HepG2 (cell line): ENCODE data around the gene CCT5. TPM values are rescaled to one million over a fixed set of nuclear protein-coding genes. Genes with fewer than 3 reads are reported as not detected.

Experiments used
- ATAC-seq: fragments of 200-7000 bp; cut with Tn5 transposase; 3 replicates; pipeline ENCODE4 v1.9.1; 2020; ENCODE audit warnings: mild to moderate bottlenecking, moderate library complexity
- BruUV-seq: library from RNA; stranded (reverse); fragments of 400-500 nt; replicated peaks from 2 replicates; lab custom pipeline; 2021; lab: Mats Ljungman, UMichigan
- CTCF ChIA-PET: fragments of 300-600 bp; formaldehyde crosslinking; extraction: SDS; loops from one replicate; lab custom pipeline; 2021; ENCODE audit warnings: low total read pairs, inconsistent platforms, low intra/inter-chr PET ratio; lab: Yijun Ruan, JAX
- POLR2A ChIA-PET: fragments of 350-600 bp; sonication (Branson Sonifier 250); formaldehyde crosslinking; loops from one replicate; lab custom pipeline; 2020; ENCODE audit warnings: antibody characterized with exemption, inconsistent platforms; lab: Yijun Ruan, JAX
- DNase-seq: peaks from one replicate; pipeline ENCODE4 v3.0.0-alpha.2; 2015; ENCODE audit warnings: low spot score
- FAIRE-seq: peaks from 3 replicates; lab custom pipeline; 2011; peaks lifted over from hg19 to GRCh38; lab: Jason Lieb, UNC
- H2AFZ ChIP-seq: one replicate; pipeline ENCODE4 v1.6.1; 2011; ENCODE audit warnings: low read length, inconsistent platforms
- H3K27ac ChIP-seq: fragments of 300-600 bp; 3 replicates; pipeline ENCODE4 v1.8.0; 2011; ENCODE audit warnings: mixed run types, mild to moderate bottlenecking, mixed read lengths, low read length, inconsistent platforms; ENCODE audit not compliant: insufficient read depth; ENCODE audit errors: extremely low read length
- H3K27me3 ChIP-seq, 2 experiments: fragments of 200-600 bp in 1 of 2; 2 replicates in 1 of 2; 3 replicates in 1 of 2; pipeline versions ENCODE4 v1.6.0 to v1.8.0; 2011; ENCODE audit warnings: low read length in 2 of 2, mild to moderate bottlenecking in 2 of 2, moderate library complexity in 2 of 2, inconsistent platforms in 1 of 2; ENCODE audit not compliant: insufficient read depth in 2 of 2, control insufficient read depth in 1 of 2
- H3K36me3 ChIP-seq, 2 experiments: fragments of 200-600 bp in 1 of 2; replicated peaks in 1 of 2; 2 replicates in 1 of 2; 3 replicates in 1 of 2; pipeline versions ENCODE4 v1.5.1 to v1.8.0; 2011; ENCODE audit warnings: low read length in 2 of 2, inconsistent platforms in 1 of 2; ENCODE audit not compliant: insufficient read depth in 2 of 2, control insufficient read depth in 1 of 2
- H3K4me1 ChIP-seq: 2 replicates; pipeline ENCODE4 v1.5.1; 2012; ENCODE audit warnings: low read length, inconsistent platforms; ENCODE audit not compliant: insufficient read depth
- H3K4me2 ChIP-seq: 2 replicates; pipeline ENCODE4 v1.6.0; 2011; ENCODE audit warnings: low read depth, low read length, inconsistent platforms
- H3K4me3 ChIP-seq, 3 experiments: fragments of 200-600 bp in 1 of 3; sonication (generic), shearing (Covaris generic) in 1 of 3; replicated peaks in 1 of 3; 2 replicates each; pipeline ENCODE4 v1.5.1; 2011 to 2016; ENCODE audit warnings: low read length in 3 of 3, inconsistent platforms in 2 of 3, low read depth in 2 of 3, mild to moderate bottlenecking in 2 of 3, control low read depth in 1 of 3, mixed read lengths in 1 of 3; ENCODE audit not compliant: insufficient read depth in 1 of 3
- H3K79me2 ChIP-seq: one replicate; pipeline ENCODE4 v1.6.1; 2011; ENCODE audit warnings: low read length, inconsistent platforms; ENCODE audit not compliant: insufficient read depth
- H3K9ac ChIP-seq: 2 replicates; pipeline ENCODE4 v1.6.0; 2011; ENCODE audit warnings: mild to moderate bottlenecking, low read depth, low read length, inconsistent platforms; ENCODE audit not compliant: insufficient read depth
- H3K9me3 ChIP-seq: 2 replicates; pipeline ENCODE4 v1.5.1; 2012; ENCODE audit warnings: mild to moderate bottlenecking, low read length
- H4K20me1 ChIP-seq: 2 replicates; pipeline ENCODE4 v1.6.0; 2011; ENCODE audit warnings: inconsistent platforms, mild to moderate bottlenecking, low read length, moderate library complexity; ENCODE audit not compliant: insufficient read depth
- ARNT2 ChIP-seq: sonication (generic); formaldehyde crosslinking; IDR thresholded peaks from 2 replicates; pipeline ENCODE4 v1.8.0; 2022; ENCODE audit warnings: mild to moderate bottlenecking, low read depth, missing genetic modification reagents, moderate library complexity
- HHEX ChIP-seq: IDR thresholded peaks from 2 replicates; pipeline ENCODE4 v1.6.1; 2016; ENCODE audit warnings: control low read depth
- NFE2 ChIP-seq: sonication (generic); formaldehyde crosslinking; IDR thresholded peaks from 2 replicates; pipeline ENCODE4 v1.4.0; 2020; ENCODE audit warnings: missing genetic modification reagents
- PBX3 ChIP-seq: sonication (generic); formaldehyde crosslinking; IDR thresholded peaks from 2 replicates; pipeline ENCODE4 v1.8.1; 2023; ENCODE audit warnings: missing genetic modification reagents, inconsistent platforms, borderline replicate concordance
- REPIN1 ChIP-seq: sonication (generic); formaldehyde crosslinking; IDR thresholded peaks from 2 replicates; pipeline ENCODE4 v1.8.0; 2022; ENCODE audit warnings: missing genetic modification reagents, low read depth, mild to moderate bottlenecking, borderline replicate concordance
- SMARCC2 ChIP-seq: fragments of 450-650 bp; IDR thresholded peaks from 2 replicates; pipeline ENCODE4 v1.6.1; 2017; ENCODE audit warnings: antibody characterized with exemption, mild to moderate bottlenecking
- TBX2 ChIP-seq: sonication (generic); formaldehyde crosslinking; IDR thresholded peaks from 2 replicates; pipeline ENCODE4 v1.5.0; 2020; ENCODE audit warnings: missing genetic modification reagents, mild to moderate bottlenecking, borderline replicate concordance
- ZKSCAN5 ChIP-seq: sonication (generic); formaldehyde crosslinking; IDR thresholded peaks from 2 replicates; pipeline ENCODE4 v1.5.1; 2020; ENCODE audit warnings: mild to moderate bottlenecking, missing genetic modification reagents
- ZNF264 ChIP-seq: sonication (generic); formaldehyde crosslinking; IDR thresholded peaks from 2 replicates; pipeline ENCODE4 v1.4.0; 2020; ENCODE audit warnings: missing genetic modification reagents
- ZNF280B ChIP-seq: sonication (generic); formaldehyde crosslinking; IDR thresholded peaks from 2 replicates; pipeline ENCODE4 v1.5.0; 2020; ENCODE audit warnings: missing genetic modification reagents, mild to moderate bottlenecking, borderline replicate concordance
- ZNF446 ChIP-seq: sonication (generic); formaldehyde crosslinking; IDR thresholded peaks from 2 replicates; pipeline ENCODE4 v1.5.0; 2020; ENCODE audit warnings: mild to moderate bottlenecking, missing genetic modification reagents
- ZNF512 ChIP-seq: sonication (generic); formaldehyde crosslinking; IDR thresholded peaks from 2 replicates; pipeline ENCODE4 v1.4.0; 2020; ENCODE audit warnings: mild to moderate bottlenecking, missing genetic modification reagents
- ZNF878 ChIP-seq: sonication (generic); formaldehyde crosslinking; IDR thresholded peaks from 2 replicates; pipeline ENCODE4 v1.8.1; 2023; ENCODE audit warnings: mild to moderate bottlenecking, missing genetic modification reagents, moderate library complexity
- WGBS: methylation state at CpG from one replicate; pipeline ENCODE4 v1.1.6; 2017; ENCODE audit warnings: low lambda C conversion rate; 5-methylcytosine and 5-hydroxymethylcytosine counted together
- in situ Hi-C: cut with HindIII; loops from 2 replicates; pipeline ENCODE4 v1.10.0; 2017; ENCODE audit warnings: low pct_unique_long_range_greater_than_20kb; ENCODE audit not compliant: extremely low pct_ligation_motif_present
- intact Hi-C: fragments of 100-400 bp; cut with micrococcal nuclease; formaldehyde crosslinking; loops from one replicate; pipeline ENCODE4 v1.10.0; 2022; ENCODE audit not compliant: unreplicated experiment
- polyA plus RNA-seq, 8 experiments: library from polyadenylated mRNA; depleted of rRNA in 3 of 8; stranded (reverse) in 7 of 8; unstranded in 1 of 8; fragments of >200 nt; fragmentation: Illumina TruSeq in 4 of 8; extraction: Trizol in 4 of 8; gene quantifications; 2 replicates each; pipeline versions ENCODE4 v1.2.1 to v1.2.3, GENCODE V29; 2011 to 2016; ENCODE audit warnings: low read depth in 4 of 8, missing spikeins in 1 of 8, mixed read lengths in 1 of 8; ENCODE audit not compliant: insufficient read depth in 1 of 8
- total RNA-seq, 5 experiments: library from RNA; depleted of rRNA; stranded (reverse); fragments of >200 nt; fragmentation: Illumina TruSeq; extraction: Trizol; gene quantifications; 2 replicates each; pipeline ENCODE4 v1.2.3, GENCODE V29; 2016; ENCODE audit warnings: low read depth in 1 of 5

Gene CCT5
- total and polyA plus RNA-seq, 2 of the 13 experiments (the other 11 are each of a cell fraction or from before 2014, with no cell fraction given) = 319 to 708 TPM

- no peak for TF ChIP-seq PBX3 (CRISPR knock-in tag)
- no peak for TF ChIP-seq ZKSCAN5
- TF ChIP-seq ZNF512 (CRISPR knock-in tag) = no peak
- TF ChIP-seq ZNF878 (CRISPR knock-in tag) = no peak
- TF ChIP-seq, all 625 proteins: peak for 167
Measured at GRCh38 chr5:10307206-10308148, 57.4 kb downstream of the CCT5 start, which contains the start of gene CMBL (continued).

- in situ Hi-C loops = no loop called here
- Histone ChIP-seq H3K27me3 (peaks cover 0 to 3% of the 10 kb centered on the region in 2 experiments; a peak in 1 of 5 replicates), H3K9ac (no peak overlapping the region), H4K20me1 (no peaks in the 10 kb centered on the region), H3K36me3 (no peaks in the 10 kb centered on the region), H3K79me2 (peaks cover 2% of the 10 kb centered on the region), H3K4me3 (no peak overlapping the region), H3K4me2 (no peak overlapping the region), H3K9me3 (no peaks in the 10 kb centered on the region), H3K27ac (no peak overlapping the region), H2AFZ (no peak overlapping the region), H3K4me1 (peaks cover 54% of the 10 kb centered on the region)
- FAIRE-seq (no peak), DNase-seq (no peak), ATAC-seq (no peak)
- 61% methylated on average over 6 of the region's 6 CpGs for WGBS
- ChIA-PET CTCF (no interaction called here), POLR2A (interaction anchor here (0.9 kb wide), 1 partner anchor 45 kb away, joined by 3 read pairs; the partner anchor contains the start of gene MARCHF6)
- no TSS peak for BruUV-seq
- intact Hi-C loops = no loop called here
- TF ChIP-seq REPIN1 (CRISPR knock-in tag) = no peak
- TF ChIP-seq ARNT2 (CRISPR knock-in tag) = no peak
- no peak for TF ChIP-seq NFE2 (CRISPR knock-in tag)
- TF ChIP-seq ZNF446 = no peak
- no peak for TF ChIP-seq HHEX (CRISPR knock-in tag)
- no peak for TF ChIP-seq ZNF280B (CRISPR knock-in tag)
- peak; percentile 68; the same call in 1 of the 2 replicates for TF ChIP-seq ZNF264
- no peak for TF ChIP-seq TBX2 (CRISPR knock-in tag)
- TF ChIP-seq SMARCC2 = no peak
Measured at GRCh38 chr5:10308844-10309243, 58.8 kb downstream of the CCT5 start.
